Neutrophil (primary cell): ENCODE data around the gene AP4M1.

Experiments
- H3K27ac ChIP-seq: fragments of 200-600 bp; sonication (generic); 2 replicates; pipeline ENCODE4 v1.5.1; 2016; ENCODE audit warnings: mild to moderate bottlenecking, moderate library complexity
- H3K27me3 ChIP-seq: fragments of 200-600 bp; sonication (generic); 2 replicates; pipeline ENCODE4 v1.6.0; 2016; ENCODE audit warnings: mild to moderate bottlenecking
- H3K36me3 ChIP-seq: fragments of 200-600 bp; sonication (generic); 2 replicates; pipeline ENCODE4 v1.5.1; 2017
- H3K4me1 ChIP-seq, 2 experiments: fragments of 200-600 bp in 1 of 2; sonication (generic) in 1 of 2; 1 replicate in 1 of 2; 2 replicates in 1 of 2; pipeline versions ENCODE4 v1.5.1 to v1.6.1; 2013 to 2016; ENCODE audit warnings: low read depth in 1 of 2, low read length in 1 of 2, mild to moderate bottlenecking in 1 of 2, moderate library complexity in 1 of 2; ENCODE audit not compliant: control insufficient read depth in 1 of 2, insufficient read depth in 1 of 2
- H3K4me3 ChIP-seq, 2 experiments: fragments of 200-600 bp in 1 of 2; sonication (generic) in 1 of 2; 1 replicate in 1 of 2; 2 replicates in 1 of 2; pipeline ENCODE4 v1.5.1; 2013 to 2016; ENCODE audit warnings: low read depth in 1 of 2, low read length in 1 of 2, mild to moderate bottlenecking in 1 of 2, moderate library complexity in 1 of 2
- H3K9me3 ChIP-seq: fragments of 200-600 bp; sonication (generic); 2 replicates; pipeline ENCODE4 v1.5.1; 2016
- CTCF ChIP-seq: fragments of 200-600 bp; sonication (generic); IDR thresholded peaks from 2 replicates; pipeline ENCODE4 v1.5.1; 2016; ENCODE audit warnings: antibody characterized with exemption

The AP4M1 gene

GRCh38 chr7:100157334-100158228, 56.1 kb downstream of the AP4M1 start:
- no peaks in the 10 kb centered on the region for H3K9me3 ChIP-seq
- H3K4me1 ChIP-seq, result peaks cover 61 to 65% of the 10 kb centered on the region in 2 experiments
- TF ChIP-seq CTCF, result no peak
- H3K36me3 ChIP-seq, result peaks cover 53% of the 10 kb centered on the region
- peak overlapping the region; percentile 91 to 99 for H3K4me3 ChIP-seq
- H3K27ac ChIP-seq, result peak overlapping the region; percentile 86
- H3K27me3 ChIP-seq, result peaks cover 1% of the 10 kb centered on the region
